Measurements from ENCODE around the gene KAT8. TPM values are rescaled to one million over a fixed set of nuclear protein-coding genes. Genes with fewer than 3 reads are reported as not detected.

Gene KAT8
- total RNA-seq, 1 donor from 2014 or later = 49.7 TPM

DNA sequence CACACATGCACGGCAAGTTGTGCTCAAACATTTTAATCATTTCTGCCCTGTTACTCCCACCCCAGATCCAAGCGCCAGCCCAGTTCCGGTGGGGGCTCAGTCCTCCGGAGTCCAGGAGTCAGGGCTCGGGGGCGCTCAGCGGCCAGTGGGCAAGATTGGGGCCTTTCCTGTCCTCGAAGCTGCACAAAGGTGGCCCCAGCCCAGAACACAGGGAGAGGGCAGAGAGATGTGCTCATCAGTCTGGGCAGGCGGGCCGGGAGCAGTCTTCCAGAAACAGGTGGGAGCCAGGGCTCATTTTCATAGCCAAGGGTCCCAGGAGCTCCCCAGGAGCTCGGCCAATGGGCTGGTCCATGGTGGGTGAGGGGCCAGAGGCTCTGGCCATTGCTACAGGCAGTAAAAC, 14.0 kb downstream of the KAT8 start:
- H3K4me3 Mint-ChIP-seq (ENCODE audit: unreplicated experiment) = no peak overlapping the region

DNA sequence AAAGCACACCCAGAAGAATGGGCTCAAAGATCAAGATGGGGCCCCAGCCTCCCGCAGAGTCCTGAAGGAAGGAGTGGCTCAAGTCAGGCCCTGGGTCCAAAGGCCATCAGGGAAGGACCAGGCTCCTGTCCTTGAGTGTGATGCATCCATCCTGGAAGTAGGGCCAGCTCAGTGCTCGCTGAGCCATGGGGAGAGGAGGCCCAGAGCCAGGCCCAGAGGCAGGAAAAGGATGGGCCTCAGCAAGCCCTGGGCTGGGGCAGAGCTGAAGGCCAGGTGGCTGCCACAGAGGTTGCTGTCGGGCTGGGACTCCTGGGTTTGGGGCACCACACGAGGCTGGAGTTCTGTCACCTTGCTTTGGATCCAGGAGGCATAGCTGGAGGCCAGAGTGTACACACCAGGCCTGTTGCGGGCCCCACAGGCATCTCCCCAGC, 14.4 kb downstream of the KAT8 start:
- H3K9me3 Mint-ChIP-seq (ENCODE audit: unreplicated experiment) = no peaks in the 10 kb centered on the region
- H3K4me3 Mint-ChIP-seq (ENCODE audit: unreplicated experiment) = no peak overlapping the region
- no peak for DNase-seq (ENCODE audit: low spot score)
- TF ChIP-seq, protein P1, sequence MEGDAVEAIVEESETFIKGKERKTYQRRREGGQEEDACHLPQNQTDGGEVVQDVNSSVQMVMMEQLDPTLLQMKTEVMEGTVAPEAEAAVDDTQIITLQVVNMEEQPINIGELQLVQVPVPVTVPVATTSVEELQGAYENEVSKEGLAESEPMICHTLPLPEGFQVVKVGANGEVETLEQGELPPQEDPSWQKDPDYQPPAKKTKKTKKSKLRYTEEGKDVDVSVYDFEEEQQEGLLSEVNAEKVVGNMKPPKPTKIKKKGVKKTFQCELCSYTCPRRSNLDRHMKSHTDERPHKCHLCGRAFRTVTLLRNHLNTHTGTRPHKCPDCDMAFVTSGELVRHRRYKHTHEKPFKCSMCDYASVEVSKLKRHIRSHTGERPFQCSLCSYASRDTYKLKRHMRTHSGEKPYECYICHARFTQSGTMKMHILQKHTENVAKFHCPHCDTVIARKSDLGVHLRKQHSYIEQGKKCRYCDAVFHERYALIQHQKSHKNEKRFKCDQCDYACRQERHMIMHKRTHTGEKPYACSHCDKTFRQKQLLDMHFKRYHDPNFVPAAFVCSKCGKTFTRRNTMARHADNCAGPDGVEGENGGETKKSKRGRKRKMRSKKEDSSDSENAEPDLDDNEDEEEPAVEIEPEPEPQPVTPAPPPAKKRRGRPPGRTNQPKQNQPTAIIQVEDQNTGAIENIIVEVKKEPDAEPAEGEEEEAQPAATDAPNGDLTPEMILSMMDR (IDR thresholded peaks at IDR 0.05; ENCODE audit: unreplicated experiment) = no peak
- peaks cover 12% of the 10 kb centered on the region for H3K4me1 Mint-ChIP-seq (ENCODE audit: unreplicated experiment)
- peaks cover 16% of the 10 kb centered on the region for H3K27me3 Mint-ChIP-seq (ENCODE audit: unreplicated experiment)
- H3K36me3 Mint-ChIP-seq (ENCODE audit: low read depth, unreplicated experiment) = peaks cover 28% of the 10 kb centered on the region
- no peak overlapping the region for H3K27ac Mint-ChIP-seq (ENCODE audit: unreplicated experiment)

More for the DNA sequence above, 14.0 kb downstream of the KAT8 start:
- Mint-ChIP-seq H3K36me3 (ENCODE audit: low read depth, unreplicated experiment) (peaks cover 29% of the 10 kb centered on the region), H3K4me1 (ENCODE audit: unreplicated experiment) (peaks cover 12% of the 10 kb centered on the region), H3K9me3 (ENCODE audit: unreplicated experiment) (no peaks in the 10 kb centered on the region), H3K27ac (ENCODE audit: unreplicated experiment) (no peak overlapping the region), H3K27me3 (ENCODE audit: unreplicated experiment) (peaks cover 13% of the 10 kb centered on the region)
- DNase-seq (ENCODE audit: low spot score) = no peak
- TF ChIP-seq, protein P1 (IDR thresholded peaks at IDR 0.05; ENCODE audit: unreplicated experiment) = no peak

DNA sequence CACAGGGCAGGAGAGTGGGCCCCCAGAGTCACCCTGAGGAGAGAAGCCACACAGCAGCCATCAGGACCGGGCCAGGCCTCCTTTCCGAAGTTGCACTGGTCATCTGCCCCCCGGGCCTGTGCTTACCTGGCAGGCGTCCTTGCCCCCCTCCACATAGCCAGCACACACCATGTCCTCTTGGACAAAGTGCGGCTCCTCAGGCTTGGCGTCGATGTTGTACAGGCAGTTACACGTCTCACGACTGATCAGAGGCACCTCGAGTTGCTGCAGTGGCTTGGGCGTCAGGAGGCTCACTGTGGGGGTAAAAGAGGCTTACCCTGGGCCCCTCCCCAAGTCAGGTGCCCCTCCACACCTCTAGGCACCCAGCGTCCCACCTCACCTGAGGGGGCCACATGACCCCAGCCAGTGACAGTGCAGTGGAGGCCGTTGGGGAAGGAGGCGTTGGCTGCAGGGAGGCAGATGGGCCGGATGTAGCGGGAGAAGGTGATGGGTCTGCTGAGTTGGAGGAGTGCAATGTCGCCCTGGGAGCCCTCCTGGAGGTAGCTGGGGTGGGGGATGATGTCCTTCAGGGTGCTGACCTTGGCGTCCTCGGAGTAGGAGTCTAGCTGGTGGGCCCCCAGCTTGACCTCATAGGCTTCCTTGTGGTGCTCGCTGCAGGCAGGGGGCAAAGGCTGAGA, 15.0 kb downstream of the KAT8 start:
- H3K4me3 Mint-ChIP-seq (ENCODE audit: unreplicated experiment) = no peak overlapping the region
- peak overlapping the region; percentile 65 for H3K27ac Mint-ChIP-seq (ENCODE audit: unreplicated experiment)
- peaks cover 28% of the 10 kb centered on the region for H3K36me3 Mint-ChIP-seq (ENCODE audit: low read depth, unreplicated experiment)
- no peak for DNase-seq (ENCODE audit: low spot score)
- H3K4me1 Mint-ChIP-seq (ENCODE audit: unreplicated experiment) = peaks cover 12% of the 10 kb centered on the region
- TF ChIP-seq, protein P1 (IDR thresholded peaks at IDR 0.05; ENCODE audit: unreplicated experiment) = no peak
- peaks cover 17% of the 10 kb centered on the region for H3K27me3 Mint-ChIP-seq (ENCODE audit: unreplicated experiment)
- no peaks in the 10 kb centered on the region for H3K9me3 Mint-ChIP-seq (ENCODE audit: unreplicated experiment)

DNA sequence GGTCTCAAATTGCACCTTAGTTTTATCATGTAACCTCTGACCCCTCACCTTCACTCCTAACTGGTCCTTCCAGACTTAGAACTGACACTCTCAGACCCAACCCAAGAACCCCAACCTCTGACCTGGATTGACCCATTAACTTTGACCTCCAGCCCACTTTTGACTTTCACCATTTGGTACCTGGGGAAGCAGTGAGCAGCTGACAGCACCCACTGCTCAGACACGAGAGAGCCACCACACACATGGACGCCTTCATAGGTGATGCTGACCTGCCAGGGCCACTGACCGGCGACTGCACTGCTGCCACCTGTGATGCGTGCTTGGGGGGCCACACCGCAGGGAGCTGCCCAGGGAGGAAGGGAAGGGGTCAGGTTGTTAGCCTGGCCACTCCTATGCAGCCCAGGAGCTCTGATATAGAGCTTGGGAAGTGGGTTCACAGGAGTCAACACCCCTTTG, 15.6 kb downstream of the KAT8 start:
- no peaks in the 10 kb centered on the region for H3K9me3 Mint-ChIP-seq (ENCODE audit: unreplicated experiment)
- no peak overlapping the region for H3K4me3 Mint-ChIP-seq (ENCODE audit: unreplicated experiment)
- DNase-seq (ENCODE audit: low spot score) = no peak
- TF ChIP-seq, protein P1 (IDR thresholded peaks at IDR 0.05; ENCODE audit: unreplicated experiment) = no peak
- H3K27ac Mint-ChIP-seq (ENCODE audit: unreplicated experiment) = peak overlapping the region; percentile 65
- H3K36me3 Mint-ChIP-seq (ENCODE audit: low read depth, unreplicated experiment) = peaks cover 23% of the 10 kb centered on the region
- peaks cover 17% of the 10 kb centered on the region for H3K27me3 Mint-ChIP-seq (ENCODE audit: unreplicated experiment)
- peaks cover 12% of the 10 kb centered on the region for H3K4me1 Mint-ChIP-seq (ENCODE audit: unreplicated experiment)

DNA sequence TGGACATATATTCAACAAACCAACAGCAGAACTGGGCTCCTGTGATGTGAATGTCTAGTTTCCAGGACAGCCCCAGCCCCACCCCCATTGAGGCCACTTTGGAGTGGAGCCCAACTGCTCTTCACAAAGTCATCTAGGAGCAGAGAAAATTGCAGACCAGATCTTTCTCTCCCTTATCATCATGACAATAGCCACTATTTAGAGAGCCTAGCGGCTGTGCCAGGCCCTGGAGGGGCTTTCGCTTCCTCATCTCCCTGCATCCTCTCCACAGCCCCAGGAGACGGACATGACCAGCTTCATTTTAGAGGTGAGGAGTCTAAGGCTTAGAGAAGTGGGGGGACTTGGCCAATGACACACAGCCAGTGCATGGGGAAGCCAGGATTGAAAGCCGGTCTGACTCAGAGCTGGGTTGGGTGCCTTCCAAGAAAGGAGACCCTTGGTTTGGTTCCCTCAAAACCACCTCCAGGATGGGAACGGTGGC, 16.7 kb downstream of the KAT8 start:
- H3K4me3 Mint-ChIP-seq (ENCODE audit: unreplicated experiment) = peak overlapping the region; percentile 45
- H3K27me3 Mint-ChIP-seq (ENCODE audit: unreplicated experiment) = peaks cover 19% of the 10 kb centered on the region
- H3K36me3 Mint-ChIP-seq (ENCODE audit: low read depth, unreplicated experiment) = peaks cover 19% of the 10 kb centered on the region
- H3K27ac Mint-ChIP-seq (ENCODE audit: unreplicated experiment) = no peak overlapping the region
- H3K4me1 Mint-ChIP-seq (ENCODE audit: unreplicated experiment) = peaks cover 12% of the 10 kb centered on the region
- H3K9me3 Mint-ChIP-seq (ENCODE audit: unreplicated experiment) = no peaks in the 10 kb centered on the region
- TF ChIP-seq, protein P1 (IDR thresholded peaks at IDR 0.05; ENCODE audit: unreplicated experiment) = no peak
- no peak for DNase-seq (ENCODE audit: low spot score)

Measured in endothelial cell (in vitro differentiated cells).